Measurements from ENCODE around the gene ACSF3. TPM values are rescaled to one million over a fixed set of nuclear protein-coding genes. Genes with fewer than 3 reads are reported as not detected.

Gene ACSF3
- total RNA-seq, 1 experiment from 2014 or later: 30.8 TPM

GRCh38 chr16:89045181-89045815, 48.4 kb upstream of the ACSF3 start:
- in situ Hi-C loops (cut with HindIII; ENCODE audit: low pct_unique_long_range_greater_than_20kb, low sequenced_read_pairs) (no loop called here), intact Hi-C loops (cut with micrococcal nuclease; ENCODE audit: unreplicated experiment) (no loop called here)
- H3K36me3 ChIP-seq (ENCODE audit: control insufficient read depth, insufficient read depth, low read length): no peaks in the 10 kb centered on the region
- DNase-seq (ENCODE audit: low read depth, low spot score): no peak
- no peak overlapping the region for H3K27ac ChIP-seq (ENCODE audit: low read length)
- no TSS peak for BruUV-seq (replicated peaks)
- POLR2A ChIA-PET: no interaction called here
- no peak for ATAC-seq
- no peak overlapping the region for H3K4me3 ChIP-seq (ENCODE audit: low read depth in 2 of 2, low read length in 2 of 2)
- TF ChIP-seq TCF7L2 (IDR thresholded peaks at IDR 0.05; ENCODE audit: low read depth, low read length) (no peak), POLR2AphosphoS5 (IDR thresholded peaks at IDR 0.05; ENCODE audit: low read depth, low read length) (no peak), CTCF (IDR thresholded peaks at IDR 0.05) (no peak), SIN3A (IDR thresholded peaks at IDR 0.05; ENCODE audit: borderline replicate concordance, insufficient read depth, low read depth, low read length) (no peak), REST (IDR thresholded peaks at IDR 0.05; ENCODE audit: insufficient read depth in 1 of 2, low read depth in 2 of 2, low read length in 1 of 2) (no peak)
- CTCF ChIA-PET: no interaction called here
- H3K4me1 ChIP-seq (ENCODE audit: control insufficient read depth, insufficient read depth, low read length): no peaks in the 10 kb centered on the region
- H3K9me3 ChIP-seq (ENCODE audit: control insufficient read depth, insufficient read depth, low read depth, low read length): no peaks in the 10 kb centered on the region
- H3K27me3 ChIP-seq (ENCODE audit: control insufficient read depth, insufficient read depth, low read length): no peaks in the 10 kb centered on the region

GRCh38 chr16:89045881-89046280, 47.8 kb upstream of the ACSF3 start:
- POLR2A ChIA-PET: no interaction called here
- no peak overlapping the region for H3K27ac ChIP-seq (ENCODE audit: low read length)
- H3K4me3 ChIP-seq (ENCODE audit: low read depth in 2 of 2, low read length in 2 of 2): no peak overlapping the region
- no peaks in the 10 kb centered on the region for H3K36me3 ChIP-seq (ENCODE audit: control insufficient read depth, insufficient read depth, low read length)
- BruUV-seq (replicated peaks): no TSS peak
- TF ChIP-seq SIN3A (IDR thresholded peaks at IDR 0.05; ENCODE audit: borderline replicate concordance, insufficient read depth, low read depth, low read length) (no peak), REST (IDR thresholded peaks at IDR 0.05; ENCODE audit: insufficient read depth in 1 of 2, low read depth in 2 of 2, low read length in 1 of 2) (no peak), POLR2AphosphoS5 (IDR thresholded peaks at IDR 0.05; ENCODE audit: low read depth, low read length) (no peak), TCF7L2 (IDR thresholded peaks at IDR 0.05; ENCODE audit: low read depth, low read length) (no peak), CTCF (IDR thresholded peaks at IDR 0.05) (no peak)
- CTCF ChIA-PET: no interaction called here
- in situ Hi-C loops (cut with HindIII; ENCODE audit: low pct_unique_long_range_greater_than_20kb, low sequenced_read_pairs): no loop called here
- intact Hi-C loops (cut with micrococcal nuclease; ENCODE audit: unreplicated experiment): no loop called here
- DNase-seq (ENCODE audit: low read depth, low spot score) (no peak), ATAC-seq (no peak)
- no peaks in the 10 kb centered on the region for H3K4me1 ChIP-seq (ENCODE audit: control insufficient read depth, insufficient read depth, low read length)
- H3K27me3 ChIP-seq (ENCODE audit: control insufficient read depth, insufficient read depth, low read length): no peaks in the 10 kb centered on the region
- H3K9me3 ChIP-seq (ENCODE audit: control insufficient read depth, insufficient read depth, low read depth, low read length): no peaks in the 10 kb centered on the region

Data from Panc1 (cell line).